CD4-positive, alpha-beta T cell treated with Interleukin-17A for 1 hour (primary cell): ENCODE results near the gene AOPEP.

Source experiments
- DNase-seq: peaks from one replicate; pipeline ENCODE4 v3.0.0-alpha.2; 2020

Gene AOPEP

GRCh38 chr9:95130484-95130883, 404.0 kb downstream of the AOPEP start:
- no peak for DNase-seq

- DNase-seq, result peak; percentile 43
Measured at GRCh38 chr9:95131023-95131943, 404.8 kb downstream of the AOPEP start.

- DNase-seq, result no peak
Measured at GRCh38 chr9:95132366-95133324, 406.1 kb downstream of the AOPEP start.

DNA sequence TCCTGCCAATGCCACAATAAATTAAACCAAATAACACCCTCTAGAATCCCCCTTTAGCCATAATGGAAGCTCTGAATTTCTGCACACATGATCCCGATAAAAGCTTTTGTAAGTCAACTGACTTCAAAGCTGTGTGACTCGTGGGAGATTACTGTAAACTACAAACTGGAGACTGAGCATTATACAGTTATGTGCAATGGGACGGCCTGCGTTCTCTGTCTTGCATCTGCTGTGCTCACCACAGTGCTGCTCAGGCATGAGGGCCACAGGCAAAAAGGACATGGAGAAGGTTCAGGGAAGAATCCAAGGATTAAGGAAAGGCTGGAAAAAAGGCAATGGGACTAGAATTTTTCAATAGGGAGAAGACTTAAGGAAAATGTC, 406.8 kb downstream of the AOPEP start:
- no peak for DNase-seq

DNA sequence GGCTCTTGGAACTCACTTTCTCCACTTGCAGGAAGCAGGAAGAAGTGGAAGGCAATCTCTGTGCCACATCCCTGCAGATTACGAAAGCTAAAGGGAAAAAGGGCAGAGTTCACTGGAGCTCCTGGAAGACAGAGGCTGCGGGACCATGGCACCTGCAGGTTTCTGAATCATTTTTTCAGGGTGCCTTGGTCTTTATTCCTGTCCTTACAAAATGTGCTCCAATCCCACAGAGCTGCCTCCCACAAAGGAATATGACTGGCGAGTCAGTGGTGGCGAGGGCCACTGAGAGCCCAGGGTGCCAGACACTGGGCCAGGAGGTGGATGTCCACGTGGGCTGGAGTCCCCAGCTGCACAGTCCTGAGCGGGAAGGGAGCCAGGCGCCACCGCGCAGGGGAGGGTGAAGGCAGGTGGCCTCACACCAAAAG, 408.0 kb downstream of the AOPEP start:
- DNase-seq, result no peak

GRCh38 chr9:95135756-95136155, 409.3 kb downstream of the AOPEP start:
- DNase-seq, result no peak
